ENCODE results near the gene SIRT3. TPM values are rescaled to one million over a fixed set of nuclear protein-coding genes. Genes with fewer than 3 reads are reported as not detected.

The SIRT3 gene
- total and polyA plus RNA-seq, 2 of the 4 experiments (the other 2 are of a cell fraction): 5.4 to 18.6 TPM

- ATAC-seq (ENCODE audit: low read depth) (no peak), DNase-seq (no peak)
- TF ChIP-seq USF2 (IDR thresholded peaks at IDR 0.05; ENCODE audit: low read depth, low read length) (no peak), RCOR1 (IDR thresholded peaks at IDR 0.05; ENCODE audit: insufficient replicate concordance, low read length) (no peak), ELK1 (IDR thresholded peaks at IDR 0.05; ENCODE audit: borderline replicate concordance, low read depth, low read length) (no peak)
- Histone ChIP-seq H3K27ac (ENCODE audit: insufficient read depth, low read length) (no peak overlapping the region), H4K5ac (ENCODE audit: low read depth, low read length) (no peak overlapping the region), H3K9ac (ENCODE audit: low read depth, low read length) (no peak overlapping the region), H2BK20ac (ENCODE audit: low read depth, low read length) (no peak overlapping the region), H3K9me1 (ENCODE audit: insufficient read depth, low read length) (peaks cover 19% of the 10 kb centered on the region), H3K4me1 (ENCODE audit: control insufficient read depth, insufficient read depth, low read length) (peaks cover 23% of the 10 kb centered on the region), H2BK5ac (ENCODE audit: low read depth, low read length, poor library complexity, severe bottlenecking) (no peak overlapping the region), H4K91ac (ENCODE audit: insufficient read depth, low read depth, low read length) (no peak overlapping the region), H2AK5ac (ENCODE audit: low read depth, low read length) (no peak overlapping the region), H3K36me3 (ENCODE audit: control insufficient read depth, insufficient read depth, low read length) (peaks cover 72% of the 10 kb centered on the region), H3K4me3 (ENCODE audit: insufficient read depth, low read depth, low read length) (no peak overlapping the region), H3K4me2 (ENCODE audit: low read depth, low read length) (no peak overlapping the region), H3K79me1 (ENCODE audit: low read depth in 1 of 2, low read length in 2 of 2) (peaks cover 25 to 61% of the 10 kb centered on the region in 2 experiments), H4K20me1 (ENCODE audit: insufficient read depth, low read length) (peaks cover 55% of the 10 kb centered on the region), H2BK15ac (ENCODE audit: low read depth, low read length) (no peak overlapping the region), H3K56ac (ENCODE audit: extremely low read depth, insufficient read depth, low read length) (no peak overlapping the region), H3K18ac (ENCODE audit: low read depth, low read length) (no peak overlapping the region), H2BK120ac (ENCODE audit: low read depth, low read length) (no peak overlapping the region), H3K4ac (ENCODE audit: low read depth, low read length) (no peak overlapping the region), H2AK9ac (replicated peaks; ENCODE audit: low read depth, low read length, poor library complexity) (no peak overlapping the region), H2AFZ (replicated peaks; ENCODE audit: low read length, poor library complexity) (no peak overlapping the region), H3K23ac (ENCODE audit: low read depth, low read length) (no peak overlapping the region), H4K8ac (ENCODE audit: low read depth in 2 of 2, low read length in 2 of 2) (no peak overlapping the region), H3K9me3 (ENCODE audit: control insufficient read depth, insufficient read depth, low read length) (no peaks in the 10 kb centered on the region), H3K27me3 (ENCODE audit: control insufficient read depth, insufficient read depth, low read length) (no peaks in the 10 kb centered on the region), H3K14ac (replicated peaks; ENCODE audit: low read depth, low read length) (no peak overlapping the region)
- intact Hi-C loops (cut with micrococcal nuclease) (no loop called here), in situ Hi-C loops (cut with MboI; ENCODE audit: low sequenced_read_pairs) (no loop called here), dilution Hi-C loops (cut with HindIII; ENCODE audit: low sequenced_read_pairs, unreplicated experiment) (no loop called here)
- ChIA-PET CTCF (no interaction called here), POLR2A (ENCODE audit: unreplicated experiment) (no interaction called here)
- no TSS peak for BruUV-seq (replicated peaks)
- WGBS, 2 experiments (ENCODE audit: extremely low coverage in 2 of 2, insufficient read length in 1 of 2): 98% methylated on average over 5 of the region's 7 CpGs; no CpG with 5 or more reads in 1 of the 2 experiments
These were observed 22.1 kb downstream of the SIRT3 start for GRCh38 chr11:214083-214482.

All from IMR-90 (cell line).